HL-60 (cell line): ENCODE data around the gene RBFOX2.

Experiments used
- DNase-seq, 2 experiments: peaks; one replicate each; pipeline ENCODE4 v3.0.0-alpha.2; 2010 to 2020; ENCODE audit warnings: low read depth in 1 of 2, low spot score in 1 of 2
- H3K27ac ChIP-seq: fragments of 250-450 bp; sonication (Bioruptor Pico); replicated peaks from 2 replicates; pipeline ENCODE4 v1.5.1; 2020; ENCODE audit warnings: mild to moderate bottlenecking, moderate library complexity
- H3K27me3 ChIP-seq: fragments of 250-450 bp; sonication (Bioruptor Pico); 2 replicates; pipeline ENCODE4 v1.5.1; 2021; ENCODE audit warnings: mild to moderate bottlenecking, moderate library complexity; ENCODE audit not compliant: insufficient read depth, poor library complexity, severe bottlenecking
- H3K4me3 ChIP-seq: replicated peaks from 2 replicates; pipeline ENCODE4 v1.5.1; 2011; ENCODE audit warnings: mild to moderate bottlenecking, control low read depth, low read length; ENCODE audit not compliant: insufficient read depth
- CTCF ChIP-seq: IDR thresholded peaks from one replicate; pipeline ENCODE4 v1.5.1; 2011; ENCODE audit warnings: low read length, control low read depth, inconsistent platforms; ENCODE audit not compliant: insufficient read depth
- GABPA ChIP-seq: IDR thresholded peaks from 2 replicates; pipeline ENCODE4 v1.6.1; 2012; ENCODE audit warnings: low read depth
- POLR2AphosphoS5 ChIP-seq: IDR thresholded peaks from 2 replicates; pipeline ENCODE4 v1.6.1; 2012; ENCODE audit warnings: low read depth
- SPI1 ChIP-seq: IDR thresholded peaks from 2 replicates; pipeline ENCODE4 v1.6.1; 2012; ENCODE audit warnings: low read depth, mild to moderate bottlenecking, borderline replicate concordance
- long read RNA-seq: library from polyadenylated mRNA; unstranded; transcript quantifications from one replicate; pipeline ENCODE4 v2.0.0, GENCODE V29; 2020
- TF ChIP-seq, protein P1 (sequence below): IDR thresholded peaks from 2 replicates; pipeline ENCODE4 v1.6.1; 2012; ENCODE audit warnings: low read depth; ENCODE audit not compliant: insufficient replicate concordance

Gene RBFOX2
- long read RNA-seq, partial matches to known transcripts, result 0 of 117 reads
- long read RNA-seq, other reads (novel, unspliced or antisense), result 117 of 117 reads

GRCh38 chr22:36028646-36029405 is at the start of gene RBFOX2:
RBFOX2 (minus strand) TSS chr22:36028824; CDS start chr22:36028425, 399 bp downstream.
- Histone ChIP-seq H3K27ac (no peak within 1 kb of the TSS), H3K4me3 (peak within 1 kb of the TSS; percentile 66), H3K27me3 (peaks cover 34% of the 10 kb centered on the region)
- DNase-seq, result peak; percentile 24 to 57
- TF ChIP-seq, protein P1, sequence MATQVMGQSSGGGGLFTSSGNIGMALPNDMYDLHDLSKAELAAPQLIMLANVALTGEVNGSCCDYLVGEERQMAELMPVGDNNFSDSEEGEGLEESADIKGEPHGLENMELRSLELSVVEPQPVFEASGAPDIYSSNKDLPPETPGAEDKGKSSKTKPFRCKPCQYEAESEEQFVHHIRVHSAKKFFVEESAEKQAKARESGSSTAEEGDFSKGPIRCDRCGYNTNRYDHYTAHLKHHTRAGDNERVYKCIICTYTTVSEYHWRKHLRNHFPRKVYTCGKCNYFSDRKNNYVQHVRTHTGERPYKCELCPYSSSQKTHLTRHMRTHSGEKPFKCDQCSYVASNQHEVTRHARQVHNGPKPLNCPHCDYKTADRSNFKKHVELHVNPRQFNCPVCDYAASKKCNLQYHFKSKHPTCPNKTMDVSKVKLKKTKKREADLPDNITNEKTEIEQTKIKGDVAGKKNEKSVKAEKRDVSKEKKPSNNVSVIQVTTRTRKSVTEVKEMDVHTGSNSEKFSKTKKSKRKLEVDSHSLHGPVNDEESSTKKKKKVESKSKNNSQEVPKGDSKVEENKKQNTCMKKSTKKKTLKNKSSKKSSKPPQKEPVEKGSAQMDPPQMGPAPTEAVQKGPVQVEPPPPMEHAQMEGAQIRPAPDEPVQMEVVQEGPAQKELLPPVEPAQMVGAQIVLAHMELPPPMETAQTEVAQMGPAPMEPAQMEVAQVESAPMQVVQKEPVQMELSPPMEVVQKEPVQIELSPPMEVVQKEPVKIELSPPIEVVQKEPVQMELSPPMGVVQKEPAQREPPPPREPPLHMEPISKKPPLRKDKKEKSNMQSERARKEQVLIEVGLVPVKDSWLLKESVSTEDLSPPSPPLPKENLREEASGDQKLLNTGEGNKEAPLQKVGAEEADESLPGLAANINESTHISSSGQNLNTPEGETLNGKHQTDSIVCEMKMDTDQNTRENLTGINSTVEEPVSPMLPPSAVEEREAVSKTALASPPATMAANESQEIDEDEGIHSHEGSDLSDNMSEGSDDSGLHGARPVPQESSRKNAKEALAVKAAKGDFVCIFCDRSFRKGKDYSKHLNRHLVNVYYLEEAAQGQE, result no peak
- TF ChIP-seq GABPA, result no peak

DNA sequence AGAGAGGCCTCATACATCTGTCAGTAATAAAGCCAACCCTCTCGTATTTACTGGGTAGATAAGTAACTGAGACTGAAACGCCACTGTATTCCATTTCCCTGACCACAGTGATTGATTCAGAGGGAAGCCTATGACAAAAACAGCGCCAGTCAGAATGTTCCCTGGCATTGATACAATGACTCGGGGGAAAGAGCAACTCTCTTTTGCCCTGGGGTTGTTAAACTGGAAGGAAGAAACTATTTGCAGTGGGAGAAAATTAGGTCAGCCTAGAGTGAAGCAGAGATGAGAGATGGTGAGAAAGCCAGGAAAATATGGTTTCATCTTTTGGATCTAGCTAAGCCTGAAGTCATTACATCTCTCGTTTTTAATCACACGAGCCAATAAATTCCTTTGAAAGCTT is 48.6 kb upstream of the RBFOX2 start:
- TF ChIP-seq SPI1 (no peak), GABPA (no peak), CTCF (no peak), POLR2AphosphoS5 (no peak)
- TF ChIP-seq, protein P1, result no peak
- no peak for DNase-seq
- Histone ChIP-seq H3K4me3 (no peak overlapping the region), H3K27me3 (no peaks in the 10 kb centered on the region), H3K27ac (no peak overlapping the region)

- no peak for TF ChIP-seq SPI1
- TF ChIP-seq, protein P1, result no peak
- no peak for TF ChIP-seq GABPA
- TF ChIP-seq CTCF, result no peak
- no peak for TF ChIP-seq POLR2AphosphoS5
- no peaks in the 10 kb centered on the region for H3K27me3 ChIP-seq
- no peak overlapping the region for H3K4me3 ChIP-seq
- no peak overlapping the region for H3K27ac ChIP-seq
- no peak for DNase-seq
Observed at GRCh38 chr22:36075724-36076123, 47.1 kb upstream of the RBFOX2 start.
